ENCODE results near the gene IL1RAP. TPM values are rescaled to one million over a fixed set of nuclear protein-coding genes. Genes with fewer than 3 reads are reported as not detected.

Gene IL1RAP
- total RNA-seq, 2 experiments from 2014 or later, result 10.3 to 11.6 TPM

DNA sequence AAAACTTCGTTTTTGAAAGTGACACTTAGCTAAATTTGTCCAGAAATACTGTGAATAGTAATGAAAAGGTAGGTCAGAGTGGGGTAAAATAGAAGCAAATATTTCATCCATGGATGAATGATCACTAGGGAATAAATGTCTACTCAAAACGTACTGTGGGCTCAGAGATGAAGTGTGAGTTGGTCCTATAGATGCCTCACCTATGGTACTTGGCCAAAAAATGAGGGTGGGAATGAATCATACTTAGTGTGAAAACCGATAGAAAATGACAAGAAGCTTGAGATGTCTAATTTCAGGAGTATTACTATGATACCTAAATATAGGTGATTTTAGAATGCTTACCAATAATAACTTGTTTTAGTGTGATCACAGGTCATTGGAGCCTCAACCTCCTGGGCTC is 192.7 kb downstream of the IL1RAP start:
- POLR2A ChIA-PET, result no interaction called here
- Mint-ChIP-seq H3K36me3 (ENCODE audit: low read depth) (no peaks in the 10 kb centered on the region), H3K27ac (no peak overlapping the region), H3K4me3 (no peak overlapping the region), H3K9me3 (ENCODE audit: insufficient read depth) (no peaks in the 10 kb centered on the region), H3K27me3 (ENCODE audit: low read depth) (peaks cover 9% of the 10 kb centered on the region), H3K4me1 (ENCODE audit: low read depth) (no peaks in the 10 kb centered on the region)
- DNase-seq (no peak), ATAC-seq (no peak)
- CTCF ChIA-PET, result no interaction called here

Other genes with a start within 250 kb of the IL1RAP start
- gene CLDN1, start 191.6 kb upstream of the IL1RAP start, total RNA-seq, result not detected
- not detected for gene CLDN16, start 125.9 kb upstream of the IL1RAP start, total RNA-seq
- not detected for gene TMEM207, start 64.2 kb upstream of the IL1RAP start, total RNA-seq

Measured in activated CD8-positive, alpha-beta T cell treated with anti-CD3 and anti-CD28 coated beads, Interleukin-2, amount 10 ng/mL, durations not matched to agents 7 days and 5 days (primary cell).